GM18870 (cell line): ENCODE results near the gene PANK4.
"Not testable (repeated sequence)": the region's sequence is repeated elsewhere in the genome, so short reads cannot be mapped to it uniquely, and the experiment has no call there.

Source experiments
- ATAC-seq: cut with Tn5 transposase; IDR thresholded peaks from one replicate; pipeline ENCODE4 v1.9.1; 2021; ENCODE audit warnings: moderate library complexity; ENCODE audit not compliant: unreplicated experiment

PANK4 gene

DNA sequence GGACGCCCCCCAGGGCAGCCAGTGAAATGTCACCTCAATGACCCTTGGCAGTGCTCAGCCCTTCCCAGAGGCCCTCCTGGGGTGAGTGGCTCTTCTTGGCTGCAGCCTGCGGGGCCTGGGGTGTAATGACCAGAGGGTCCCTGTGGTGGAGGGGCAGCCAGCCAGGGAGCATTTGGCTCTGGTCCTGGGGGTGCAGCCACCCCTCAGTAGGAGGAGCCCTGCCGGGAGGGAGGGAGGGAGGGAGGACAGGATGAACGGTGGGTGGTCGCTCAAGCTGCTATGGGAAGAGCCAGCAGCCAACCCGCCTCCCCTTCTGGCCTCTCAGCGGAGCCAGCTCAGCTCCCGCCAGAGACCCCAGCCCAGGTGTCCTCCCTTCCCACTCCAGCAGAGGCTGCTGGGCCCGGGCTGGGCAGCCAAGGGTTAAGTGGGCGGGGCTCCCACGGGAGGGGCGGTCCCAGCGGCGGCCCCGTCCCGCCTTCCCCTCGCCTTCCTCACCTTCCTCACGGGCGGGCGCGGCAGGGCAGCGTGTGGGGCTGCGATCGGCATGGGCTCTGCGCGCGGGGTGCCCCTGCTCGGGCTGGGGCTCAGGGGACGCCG lies 59.3 kb downstream of the PANK4 start:
- ATAC-seq = no peak

DNA sequence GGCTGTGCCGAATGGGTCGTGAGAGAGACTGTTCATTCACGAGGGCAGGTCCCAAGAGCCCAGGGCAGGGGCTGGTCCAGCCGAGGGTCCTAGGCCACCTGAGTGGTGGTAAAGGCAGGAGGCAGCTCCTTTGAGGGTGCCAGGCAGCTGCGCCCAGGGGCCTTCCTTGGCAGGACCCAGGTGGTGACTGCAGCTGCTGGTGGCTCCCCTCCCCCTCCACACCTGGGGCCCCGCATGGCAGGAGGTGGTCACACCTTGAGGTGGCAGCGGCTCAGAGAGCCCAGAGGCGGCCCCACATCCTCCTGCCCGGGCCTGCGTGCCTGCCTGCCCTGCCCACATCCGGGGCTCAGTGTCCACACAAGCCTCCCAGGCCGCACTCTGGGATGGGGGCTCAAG lies 60.1 kb downstream of the PANK4 start:
- no peak for ATAC-seq

DNA sequence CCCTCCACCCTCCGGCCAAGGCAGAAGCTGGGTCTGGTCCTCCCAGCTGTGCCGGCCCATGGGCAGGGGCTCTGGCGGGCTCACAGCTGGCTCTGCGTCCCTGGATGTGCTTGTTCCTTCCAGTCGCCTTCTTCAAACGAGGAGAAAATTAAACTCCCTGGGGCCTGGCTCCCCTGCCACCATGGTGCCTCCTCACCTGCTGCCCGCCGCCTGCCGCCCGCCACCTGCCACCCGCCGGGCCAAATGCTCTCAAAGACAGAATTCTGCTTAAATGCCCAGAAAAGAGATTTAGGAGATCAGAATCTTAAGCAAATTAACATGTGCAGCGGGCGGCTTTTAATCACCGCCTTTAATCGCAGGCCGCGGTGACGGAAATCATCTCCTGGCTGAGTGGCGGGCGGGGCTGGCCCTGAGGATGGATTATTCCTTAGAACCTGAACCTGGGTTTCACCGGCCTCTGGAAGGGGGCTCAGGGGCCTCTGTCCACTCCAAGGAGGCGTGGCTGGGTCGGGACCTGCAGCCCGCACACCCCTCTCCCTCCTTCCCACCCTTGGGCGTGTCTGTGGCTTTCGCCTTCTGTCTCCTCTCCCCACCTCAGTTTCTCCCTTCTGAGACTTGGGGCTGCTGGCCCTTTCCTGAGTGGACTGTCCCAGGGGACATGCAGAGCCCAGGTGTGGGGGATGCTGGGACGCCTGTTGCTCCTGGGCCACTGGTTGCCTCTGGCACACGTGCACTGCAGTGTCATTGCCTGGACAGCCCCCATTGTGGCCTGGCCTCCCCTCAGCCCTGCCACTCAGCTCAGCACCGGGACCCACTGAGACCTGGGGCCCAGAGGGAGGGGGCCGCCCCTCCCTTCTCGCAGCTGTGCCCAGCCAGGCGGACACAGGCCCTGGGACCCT lies 60.8 kb downstream of the PANK4 start:
- ATAC-seq = no peak

DNA sequence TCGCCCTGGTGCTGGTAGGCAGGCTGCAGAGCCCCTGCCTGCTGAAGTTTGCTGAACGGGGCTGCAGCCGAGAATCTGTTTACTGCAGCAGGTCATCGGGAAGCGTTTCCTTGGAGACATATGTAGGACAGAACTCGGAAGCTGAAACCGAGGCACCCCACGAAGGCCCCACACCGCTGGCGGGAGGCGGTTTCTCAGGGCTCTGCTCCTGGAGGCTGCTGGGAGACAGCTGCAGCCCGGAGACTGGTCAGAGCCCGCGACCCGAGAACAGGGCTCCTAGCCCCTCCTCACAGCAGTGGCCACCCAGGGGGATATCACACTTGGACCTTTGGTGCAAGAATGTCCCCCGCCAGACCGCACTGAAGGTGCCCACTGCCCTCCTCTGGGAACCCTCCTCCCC lies 63.0 kb downstream of the PANK4 start:
- no peak for ATAC-seq

DNA sequence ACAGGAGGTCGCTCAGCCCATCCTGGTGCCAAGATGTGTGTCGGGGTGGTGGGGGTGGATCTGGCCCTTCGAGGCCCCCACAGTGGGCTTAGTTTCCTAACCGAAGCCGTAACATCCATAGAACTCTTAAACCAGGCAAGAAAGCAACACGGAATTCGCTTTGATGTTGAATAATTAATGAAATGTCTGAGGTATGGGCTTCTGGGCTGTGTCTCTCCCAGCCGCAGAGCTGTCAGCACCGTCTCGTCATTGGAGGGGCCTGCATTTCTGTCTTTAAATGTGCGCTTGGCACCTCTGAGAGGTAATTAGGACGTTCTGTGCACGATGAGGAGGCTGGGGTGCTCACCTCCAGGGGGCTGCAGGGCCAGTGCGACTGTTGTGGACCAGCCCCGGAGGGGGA lies 63.6 kb downstream of the PANK4 start:
- ATAC-seq = no peak

DNA sequence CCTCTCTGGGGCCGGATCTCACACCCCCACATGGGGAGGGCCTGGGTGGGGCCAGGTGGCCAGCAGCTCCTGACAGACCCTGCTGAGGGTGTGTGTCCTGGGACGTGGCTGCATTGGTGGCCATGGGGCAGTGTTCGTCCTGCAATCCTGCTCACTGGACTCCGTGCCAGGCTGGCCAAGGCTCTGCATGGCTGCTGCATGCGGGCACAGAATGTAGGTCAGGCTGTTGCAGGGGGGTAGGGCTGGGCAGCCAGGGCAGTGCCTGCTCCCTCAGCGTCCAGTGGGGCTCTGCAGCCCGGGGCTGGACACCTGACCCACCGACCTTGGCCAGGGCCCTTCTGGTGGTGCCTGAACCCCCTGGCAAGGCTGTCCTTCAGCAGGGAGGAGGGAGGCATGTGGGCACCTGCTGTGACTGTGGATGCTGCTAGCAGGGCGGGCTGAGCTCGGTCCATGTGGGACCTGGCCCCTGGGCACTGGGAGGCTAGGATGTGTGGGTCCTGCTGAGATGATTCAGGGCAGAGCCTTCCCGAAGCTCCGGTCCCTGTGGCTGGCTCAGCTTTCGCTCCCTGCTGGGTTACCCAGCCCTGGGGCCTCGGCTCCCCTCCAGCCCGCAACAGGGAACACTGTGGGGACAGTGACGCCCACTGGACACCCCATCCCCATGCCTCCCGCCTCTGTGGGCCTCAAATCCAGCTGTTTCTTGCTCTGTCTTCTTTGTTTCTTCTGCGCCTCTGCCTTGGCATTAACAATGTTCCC lies 65.2 kb downstream of the PANK4 start:
- ATAC-seq = no peak

DNA sequence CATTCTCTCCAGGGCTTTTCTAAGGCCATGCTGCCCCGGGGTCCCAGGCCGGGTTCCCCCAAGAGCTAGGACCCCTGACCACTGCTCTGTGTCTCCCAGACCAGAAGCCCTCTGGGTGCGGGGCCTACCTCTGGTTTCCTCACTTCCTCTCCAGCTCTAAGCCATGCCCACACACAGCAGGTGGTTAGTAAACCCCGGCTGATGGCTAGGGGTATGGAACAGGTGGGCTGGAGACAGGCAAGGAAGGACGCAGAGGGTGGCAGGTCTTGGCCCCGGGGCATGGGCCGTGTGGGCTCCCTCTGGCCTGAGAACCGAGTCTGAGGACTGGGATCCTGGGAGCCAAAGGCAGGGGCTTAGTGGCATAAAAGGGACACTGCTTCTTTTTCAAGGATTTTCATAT lies 66.2 kb downstream of the PANK4 start:
- ATAC-seq = no peak

DNA sequence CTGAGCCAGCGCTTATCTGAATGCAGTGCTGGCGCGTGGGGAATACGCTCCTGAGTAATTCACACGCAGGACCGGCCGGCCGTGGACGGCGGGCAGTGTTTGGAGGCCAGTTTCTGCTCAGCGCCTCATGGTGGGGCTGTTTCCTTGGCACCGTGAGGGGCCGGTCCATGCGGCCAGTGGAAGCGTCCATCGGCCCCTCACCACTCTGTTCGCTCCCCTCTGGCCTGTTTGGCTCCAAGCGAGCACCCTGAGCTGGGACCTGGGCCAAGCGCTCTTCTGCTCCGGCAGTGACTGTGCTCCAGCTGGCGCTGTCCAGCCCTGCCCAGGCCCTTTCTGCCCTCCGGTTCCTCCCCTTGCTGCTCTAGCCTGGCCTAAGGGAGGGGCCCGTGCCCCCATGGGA lies 66.6 kb downstream of the PANK4 start:
- no peak for ATAC-seq

DNA sequence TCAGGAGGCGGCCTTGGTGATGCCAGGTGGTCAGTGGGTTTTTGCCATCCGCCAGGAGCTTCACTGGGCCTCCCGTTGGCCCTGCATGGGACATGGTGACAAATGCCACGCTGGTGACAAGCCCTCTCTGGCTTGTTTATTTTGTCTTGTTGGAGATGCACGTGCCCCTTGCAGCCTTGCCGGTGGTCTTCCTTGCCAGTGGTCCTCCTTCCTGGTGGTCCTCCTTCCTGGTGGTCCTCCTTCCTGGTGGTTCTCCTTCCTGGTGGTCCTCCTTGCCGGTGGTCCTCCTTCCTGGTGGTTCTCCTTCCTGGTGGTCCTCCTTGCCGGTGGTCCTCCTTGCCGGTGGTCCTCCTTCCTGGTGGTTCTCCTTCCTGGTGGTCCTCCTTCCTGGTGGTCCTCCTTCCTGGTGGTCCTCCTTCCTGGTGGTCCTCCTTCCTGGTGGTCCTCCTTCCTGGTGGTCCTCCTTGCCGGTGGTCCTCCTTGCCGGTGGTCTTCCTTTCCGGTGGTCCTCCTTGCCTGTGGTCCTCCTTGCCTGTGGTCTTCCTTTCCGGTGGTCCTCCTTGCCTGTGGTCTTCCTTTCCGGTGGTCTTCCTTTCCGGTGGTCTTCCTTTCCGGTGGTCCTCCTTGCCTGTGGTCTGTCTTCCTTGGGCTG lies 67.2 kb downstream of the PANK4 start:
- ATAC-seq = not testable (repeated sequence)

DNA sequence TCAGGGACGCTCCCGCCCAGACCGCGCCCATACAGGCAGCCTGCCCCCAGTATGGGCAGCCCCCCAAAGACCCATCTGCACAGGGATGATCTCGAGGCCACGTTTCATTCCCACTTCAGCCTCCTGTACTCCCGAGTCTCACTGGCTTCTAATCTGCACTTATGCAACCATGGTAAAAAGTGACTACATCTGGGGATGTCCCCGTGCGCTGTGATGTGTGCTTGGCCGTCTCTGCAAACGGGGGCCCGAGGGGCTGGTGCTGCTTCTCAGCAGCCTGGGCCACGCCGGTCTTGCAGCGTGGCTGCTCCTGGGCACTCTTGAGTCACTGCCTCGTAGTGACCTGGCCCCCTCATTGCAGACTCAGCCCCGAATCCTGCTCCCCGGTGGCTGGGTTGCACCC lies 67.7 kb downstream of the PANK4 start:
- no peak for ATAC-seq
